Stimulated activated CD8-positive, alpha-beta memory T cell treated with anti-CD3 and anti-CD28 coated beads, Interleukin-12 subunit alpha, Interleukin-12 subunit beta, amount 100 ng/mL, for 24 hours (primary cell): Measurements from ENCODE around the gene BTBD16.

ENCODE experiments used
- DNase-seq: peaks from one replicate; pipeline ENCODE4 v3.0.0-alpha.2; 2020; ENCODE audit errors: extremely low read depth

The BTBD16 gene

DNA sequence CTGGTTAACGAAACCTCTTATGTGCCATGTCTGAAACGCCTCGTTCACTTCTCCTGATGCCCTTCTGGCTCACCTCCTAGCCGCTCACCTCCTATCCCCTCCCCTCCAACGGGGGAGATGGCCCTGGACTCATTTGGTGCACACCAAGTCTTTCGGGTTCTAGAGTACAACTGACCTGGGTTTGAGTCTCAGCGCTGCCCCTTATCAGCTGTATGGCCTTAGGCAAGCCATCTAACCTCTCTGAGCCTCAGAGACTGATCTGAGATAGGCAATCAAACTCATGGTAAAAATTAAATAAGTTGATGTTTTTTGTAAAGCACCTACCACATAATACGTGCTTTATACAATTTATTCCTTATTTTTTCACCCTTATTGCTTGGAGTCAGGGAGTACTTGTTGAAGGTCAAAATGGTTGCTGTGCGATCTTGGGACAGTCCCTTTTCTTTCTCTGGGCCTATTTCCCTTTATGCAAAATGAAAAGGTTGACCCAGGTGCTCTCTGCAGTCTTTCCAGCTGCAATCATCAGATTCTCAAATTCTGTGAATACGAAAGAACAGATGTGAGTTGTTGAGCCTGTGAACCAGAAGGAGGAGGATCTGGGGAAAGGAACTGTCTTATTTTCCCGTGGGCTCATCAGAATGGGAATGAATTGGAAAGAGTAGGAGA, 72.2 kb downstream of the BTBD16 start:
- no peak for DNase-seq

DNA sequence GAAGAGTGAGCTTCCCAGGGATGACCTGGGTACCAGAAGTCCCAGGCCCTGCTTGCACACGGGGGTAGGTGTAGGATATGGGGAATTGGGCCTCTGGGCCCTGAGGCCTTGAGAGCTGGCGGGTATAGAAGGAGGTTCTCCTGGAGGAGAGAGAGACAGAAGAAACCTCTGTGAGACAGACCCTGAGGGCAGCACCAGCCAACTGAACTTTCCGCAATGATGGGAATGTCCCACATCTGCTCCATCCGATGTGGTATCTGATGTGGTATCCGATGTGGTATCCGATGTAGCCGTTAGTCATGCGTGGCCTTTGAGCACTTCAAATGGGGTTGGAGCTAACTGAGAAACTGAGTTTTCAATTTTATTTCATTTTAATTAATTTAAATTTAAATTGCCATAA, 72.8 kb downstream of the BTBD16 start:
- DNase-seq: no peak

DNA sequence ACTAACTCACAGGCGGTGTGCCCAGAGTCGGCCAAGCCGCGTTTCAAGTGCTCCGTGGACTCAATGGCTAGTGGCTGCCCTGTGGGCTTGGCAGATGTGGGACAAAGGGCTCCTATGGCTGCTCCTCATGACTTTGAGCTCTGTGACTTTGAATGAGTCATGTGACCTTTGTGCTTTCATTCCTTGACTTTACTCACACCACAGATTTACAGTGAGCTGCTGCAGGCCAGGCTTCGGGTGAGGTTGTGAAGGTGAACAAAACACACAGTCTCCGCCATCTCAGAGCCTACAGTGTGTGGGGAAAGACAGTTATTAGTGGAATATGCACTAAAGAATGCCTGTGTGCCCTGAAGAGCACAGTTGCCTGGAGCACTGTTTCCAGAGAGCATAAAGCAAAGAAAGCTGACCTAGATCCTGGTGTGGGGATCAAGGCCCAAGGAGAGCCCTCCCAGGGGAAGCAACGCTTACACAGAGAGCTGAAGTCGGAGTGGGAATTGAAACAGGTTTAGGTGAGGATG, 73.7 kb downstream of the BTBD16 start:
- no peak for DNase-seq

- DNase-seq: no peak
These were observed 75.3 kb downstream of the BTBD16 start for GRCh38 chr10:122346326-122346950.

GRCh38 chr10:122347170-122347841, 76.2 kb downstream of the BTBD16 start:
- no peak for DNase-seq

- no peak for DNase-seq
These were observed 77.4 kb downstream of the BTBD16 start for GRCh38 chr10:122348512-122348911.

DNA sequence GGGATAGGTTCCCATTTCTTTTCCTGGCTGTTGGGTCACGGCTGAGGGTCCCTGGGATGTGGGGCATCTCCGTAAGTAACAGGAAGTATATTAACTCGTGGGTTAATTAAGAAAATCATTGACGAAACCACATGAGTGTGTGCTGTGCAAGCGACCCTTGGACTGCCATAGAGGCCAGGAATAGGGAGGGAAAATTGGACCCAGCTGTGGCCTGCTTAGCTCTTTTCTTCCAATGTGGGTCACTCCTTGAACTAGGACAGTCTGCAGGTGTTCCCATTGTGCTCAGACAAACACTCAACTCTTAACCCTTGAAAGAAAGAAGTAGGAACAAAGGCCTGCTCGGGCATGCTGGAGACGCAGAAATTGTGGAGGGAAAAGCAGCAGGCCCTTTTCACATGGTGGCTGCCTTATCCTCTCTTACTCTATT, 77.9 kb downstream of the BTBD16 start:
- DNase-seq: no peak

- DNase-seq: no peak
These were observed 78.8 kb downstream of the BTBD16 start for GRCh38 chr10:122349758-122350369.

GRCh38 chr10:122350893-122351292, 79.8 kb downstream of the BTBD16 start:
- no peak for DNase-seq

- DNase-seq: no peak
These were observed 81.9 kb downstream of the BTBD16 start for GRCh38 chr10:122352817-122353525.

DNA sequence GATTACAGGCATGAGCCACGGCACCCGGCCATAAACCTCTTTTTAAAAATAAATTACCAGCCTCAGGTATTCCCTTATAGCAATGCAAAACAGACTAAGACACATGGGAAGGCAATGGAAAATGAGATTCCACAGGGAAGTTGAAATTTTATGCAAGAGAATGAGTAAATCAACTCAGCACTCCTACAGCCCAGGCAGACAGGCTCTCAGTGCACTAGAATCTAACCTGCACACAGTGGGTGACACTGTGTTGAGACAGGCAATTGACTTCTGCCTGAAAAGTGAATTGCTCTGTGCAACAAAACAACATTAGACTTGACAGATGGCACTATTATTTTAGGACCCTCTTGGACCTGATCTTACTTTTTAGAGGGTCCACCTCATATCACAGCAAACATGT, 83.3 kb downstream of the BTBD16 start:
- no peak for DNase-seq

- DNase-seq: no peak
These were observed 86.6 kb downstream of the BTBD16 start for GRCh38 chr10:122357685-122358084.

DNA sequence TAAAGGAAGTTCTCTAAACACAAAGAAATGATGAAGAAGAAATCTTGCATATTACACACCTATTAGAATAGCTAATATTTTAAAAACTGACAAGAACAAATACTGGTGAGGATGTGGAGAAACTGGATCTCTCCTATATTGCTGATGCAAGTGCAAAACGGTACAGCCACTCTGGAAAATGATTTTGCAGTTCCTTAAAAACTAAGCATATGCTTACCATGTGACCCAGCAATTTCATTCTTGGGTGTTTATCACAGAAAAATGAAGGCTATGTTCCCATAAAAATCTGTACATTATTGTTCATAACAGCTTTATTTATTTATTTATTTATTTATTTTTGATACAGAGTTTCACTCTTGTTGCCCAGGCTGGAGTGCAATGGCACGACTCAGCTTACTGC, 88.5 kb downstream of the BTBD16 start:
- DNase-seq: no peak

DNA sequence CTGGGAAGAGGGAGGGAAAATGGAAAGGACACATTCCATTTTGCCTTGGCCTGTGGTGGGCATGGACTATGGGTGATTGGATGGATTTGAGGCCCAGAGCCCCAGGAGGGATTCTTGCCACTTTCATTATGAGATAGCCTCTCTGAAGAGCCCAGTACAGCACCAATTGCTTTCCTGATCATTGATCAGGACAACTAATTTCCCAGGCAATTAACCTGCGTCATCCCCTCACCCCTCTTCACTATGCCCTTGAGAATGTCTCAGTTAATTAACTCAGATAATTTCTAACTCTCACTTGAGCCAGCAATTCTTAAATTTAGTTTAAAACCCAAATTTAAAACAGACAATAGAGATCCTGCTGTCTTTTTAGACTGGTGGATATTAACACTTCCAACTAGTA, 90.0 kb downstream of the BTBD16 start:
- DNase-seq: no peak

GRCh38 chr10:122362031-122362592, 91.0 kb downstream of the BTBD16 start:
- DNase-seq: no peak

DNA sequence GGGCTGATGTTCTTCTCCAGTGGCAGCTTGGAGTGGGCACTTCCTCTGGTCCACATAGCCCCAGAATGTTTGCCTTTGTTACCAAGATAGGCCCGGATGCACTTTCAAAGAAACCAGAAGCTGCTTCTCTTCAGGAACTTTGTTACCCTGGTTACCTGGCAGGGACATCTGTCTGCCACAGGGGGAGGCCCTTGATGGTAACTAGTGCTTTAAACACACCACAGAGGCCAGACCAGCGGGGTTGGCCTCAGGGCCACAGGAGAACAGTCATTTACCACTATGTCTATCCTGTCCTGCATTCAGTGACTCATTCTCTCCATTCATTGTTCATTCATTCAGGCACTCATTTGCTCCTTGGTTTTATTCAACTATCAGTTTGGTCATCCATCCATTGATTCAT, 91.5 kb downstream of the BTBD16 start:
- DNase-seq: no peak

DNA sequence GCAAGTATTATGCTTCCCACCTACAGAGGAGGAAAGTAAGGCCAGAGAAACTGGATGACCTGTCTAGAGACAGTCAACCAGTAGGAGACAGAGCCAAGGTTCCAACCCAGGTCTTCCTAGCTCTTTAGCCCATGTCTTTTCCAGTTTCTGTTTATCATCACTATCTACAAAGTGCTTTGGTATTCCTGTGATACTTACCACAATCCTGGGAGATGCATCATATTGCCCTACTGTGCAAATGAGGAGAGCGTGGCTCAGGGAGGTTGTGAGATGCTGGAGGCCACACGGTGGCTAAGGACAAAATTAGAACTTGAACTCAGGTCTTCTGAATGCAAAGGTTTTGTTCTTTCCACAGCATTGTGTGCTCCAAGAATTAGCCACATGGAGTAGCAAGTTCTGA, 92.2 kb downstream of the BTBD16 start:
- no peak for DNase-seq

- no peak for DNase-seq
These were observed 92.8 kb downstream of the BTBD16 start for GRCh38 chr10:122363722-122364463.

- DNase-seq: no peak
These were observed 97.6 kb downstream of the BTBD16 start for GRCh38 chr10:122368502-122369254.

GRCh38 chr10:122373108-122373507, 102.0 kb downstream of the BTBD16 start:
- DNase-seq: no peak
